Stimulated activated CD8-positive, alpha-beta memory T cell treated with anti-CD3 and anti-CD28 coated beads, Interleukin-2, amount 100 ng/mL, for 1 hour (primary cell): Measurements from ENCODE around the gene AKAP7.
A peak's percentile ranks its signal among the peaks of the same experiment; 100 is the strongest.
"Not testable (repeated sequence)": the region's sequence is repeated elsewhere in the genome, so short reads cannot be mapped to it uniquely, and the experiment has no call there.

ENCODE experiments used
- DNase-seq, 2 donors: peaks; one replicate each; pipeline ENCODE4 v3.0.0-alpha.2; 2020; ENCODE audit warnings: low read depth in 2 of 2

AKAP7 gene

GRCh38 chr6:131255434-131255833 is 120.2 kb downstream of the AKAP7 start:
- no peak for DNase-seq

- no peak for DNase-seq
These were observed 120.6 kb downstream of the AKAP7 start for GRCh38 chr6:131255911-131256310.

GRCh38 chr6:131257104-131257503 is 121.8 kb downstream of the AKAP7 start:
- DNase-seq: no peak

- no peak for DNase-seq
These were observed 122.9 kb downstream of the AKAP7 start for GRCh38 chr6:131258010-131258652.

- DNase-seq: no peak
These were observed 123.7 kb downstream of the AKAP7 start for GRCh38 chr6:131258816-131259476.

GRCh38 chr6:131260960-131261359 is 125.7 kb downstream of the AKAP7 start:
- not testable (repeated sequence) for DNase-seq

- no peak for DNase-seq
These were observed 126.8 kb downstream of the AKAP7 start for GRCh38 chr6:131262060-131262459.

GRCh38 chr6:131265939-131266338 is 130.7 kb downstream of the AKAP7 start:
- DNase-seq: no peak

- DNase-seq: no peak
These were observed 133.0 kb downstream of the AKAP7 start for GRCh38 chr6:131268303-131268702.

- DNase-seq: no peak
These were observed 134.5 kb downstream of the AKAP7 start for GRCh38 chr6:131269565-131270391.

- DNase-seq: no peak
These were observed 135.3 kb downstream of the AKAP7 start for GRCh38 chr6:131270534-131270933.

GRCh38 chr6:131275273-131275672 is 140.0 kb downstream of the AKAP7 start:
- DNase-seq: no peak

- no peak for DNase-seq
These were observed 142.3 kb downstream of the AKAP7 start for GRCh38 chr6:131277591-131277990.

GRCh38 chr6:131281471-131282270 is 146.4 kb downstream of the AKAP7 start:
- peak; percentile 13 to 23 for DNase-seq

- no peak for DNase-seq
These were observed 147.1 kb downstream of the AKAP7 start for GRCh38 chr6:131282365-131282764.

- DNase-seq: no peak
These were observed 148.4 kb downstream of the AKAP7 start for GRCh38 chr6:131283466-131284175.

GRCh38 chr6:131285548-131285947 is 150.3 kb downstream of the AKAP7 start:
- no peak for DNase-seq

GRCh38 chr6:131286469-131287040 is 151.3 kb downstream of the AKAP7 start:
- DNase-seq: no peak

- no peak for DNase-seq
These were observed 152.9 kb downstream of the AKAP7 start for GRCh38 chr6:131288214-131288613.

- no peak for DNase-seq
These were observed 155.7 kb downstream of the AKAP7 start for GRCh38 chr6:131290955-131291354.
